MM.1S (cell line): ENCODE measurements around the gene CORO2A.

Experiments
- DNase-seq: peaks from one replicate; pipeline ENCODE4 v3.0.0-alpha.2; 2015
- H2AFZ ChIP-seq: fragments of 300-600 bp; sonication (generic); 2 replicates; pipeline ENCODE4 v1.6.0; 2016; ENCODE audit warnings: antibody characterized with exemption, low read length
- H3F3A ChIP-seq: fragments of 300-600 bp; sonication (generic); 2 replicates; pipeline ENCODE4 v1.6.1; 2016; ENCODE audit warnings: mild to moderate bottlenecking, antibody characterized with exemption, low read length, moderate library complexity, mixed read lengths; ENCODE audit not compliant: insufficient read depth
- H3K27ac ChIP-seq: fragments of 300-600 bp; sonication (generic); 2 replicates; pipeline ENCODE4 v1.5.1; 2016; ENCODE audit warnings: mild to moderate bottlenecking, low read length
- H3K27me3 ChIP-seq: fragments of 300-600 bp; sonication (generic); replicated peaks from 2 replicates; pipeline ENCODE4 v1.6.0; 2016; ENCODE audit warnings: low read length; ENCODE audit not compliant: insufficient read depth
- H3K36me3 ChIP-seq: fragments of 300-600 bp; sonication (generic); replicated peaks from 2 replicates; pipeline ENCODE4 v1.6.1; 2016; ENCODE audit warnings: mild to moderate bottlenecking, low read length, mixed read lengths; ENCODE audit not compliant: insufficient read depth
- H3K4me1 ChIP-seq: fragments of 300-600 bp; sonication (generic); 2 replicates; pipeline ENCODE4 v1.6.1; 2016; ENCODE audit warnings: low read length, mixed read lengths
- H3K4me2 ChIP-seq: fragments of 300-600 bp; sonication (generic); 2 replicates; pipeline ENCODE4 v1.6.0; 2016; ENCODE audit warnings: low read depth, low read length
- H3K4me3 ChIP-seq: fragments of 300-600 bp; sonication (generic); 2 replicates; pipeline ENCODE4 v1.5.1; 2016; ENCODE audit warnings: low read length, mixed read lengths
- H3K79me2 ChIP-seq: fragments of 300-600 bp; sonication (generic); 2 replicates; pipeline ENCODE4 v1.6.1; 2016; ENCODE audit warnings: mixed run types, low read length, mixed read lengths
- H3K9ac ChIP-seq: fragments of 300-600 bp; sonication (generic); 2 replicates; pipeline ENCODE4 v1.6.1; 2016; ENCODE audit warnings: low read length, mixed read lengths
- H3K9me2 ChIP-seq: fragments of 300-600 bp; sonication (generic); replicated peaks from 2 replicates; pipeline ENCODE4 v1.6.1; 2016; ENCODE audit warnings: mild to moderate bottlenecking, low read length, mixed read lengths; ENCODE audit not compliant: insufficient read depth
- H3K9me3 ChIP-seq: fragments of 300-600 bp; sonication (generic); replicated peaks from 2 replicates; pipeline ENCODE4 v1.6.1; 2016; ENCODE audit warnings: mild to moderate bottlenecking, low read length, mixed read lengths; ENCODE audit not compliant: insufficient read depth
- H4K20me1 ChIP-seq: fragments of 300-600 bp; sonication (generic); 2 replicates; pipeline ENCODE4 v1.6.1; 2016; ENCODE audit warnings: mild to moderate bottlenecking, low read length, moderate library complexity, mixed read lengths; ENCODE audit not compliant: insufficient read depth
- CTCF ChIP-seq: fragments of 300-600 bp; sonication (generic); IDR thresholded peaks from 2 replicates; pipeline ENCODE4 v1.5.1; 2016; ENCODE audit warnings: antibody characterized with exemption, low read length, mixed read lengths
- EZH2 ChIP-seq: fragments of 300-600 bp; sonication (generic); optimal IDR thresholded peaks from 2 replicates; pipeline ENCODE3; 2017; ENCODE audit warnings: low read depth, mild to moderate bottlenecking, antibody characterized with exemption, low read length, mixed read lengths
- EZH2phosphoT487 ChIP-seq: fragments of 300-600 bp; sonication (generic); IDR thresholded peaks from 2 replicates; pipeline ENCODE4 v1.6.1; 2018; ENCODE audit warnings: antibody characterized with exemption, low read length

Gene CORO2A

GRCh38 chr9:98099898-98100297 lies 92.5 kb downstream of the CORO2A start:
- H3K36me3 ChIP-seq = no peaks in the 10 kb centered on the region

GRCh38 chr9:98099346-98099745 lies 93.1 kb downstream of the CORO2A start:
- Histone ChIP-seq H3K4me1 (peaks cover 18% of the 10 kb centered on the region), H3K79me2 (no peaks in the 10 kb centered on the region), H3K4me2 (no peak overlapping the region), H3K36me3 (no peaks in the 10 kb centered on the region), H4K20me1 (no peaks in the 10 kb centered on the region), H3K27ac (no peak overlapping the region), H3F3A (peaks cover 19% of the 10 kb centered on the region), H3K9me2 (no peaks in the 10 kb centered on the region), H3K27me3 (no peaks in the 10 kb centered on the region), H2AFZ (no peak overlapping the region), H3K4me3 (no peak overlapping the region), H3K9me3 (no peaks in the 10 kb centered on the region), H3K9ac (no peak overlapping the region)
- DNase-seq = no peak
- TF ChIP-seq CTCF (no peak), EZH2 (no peak), EZH2phosphoT487 (no peak)

More at GRCh38 chr9:98099898-98100297, 92.5 kb downstream of the CORO2A start:
- DNase-seq = no peak
- no peaks in the 10 kb centered on the region for H3K27me3 ChIP-seq
- TF ChIP-seq EZH2 = no peak
- TF ChIP-seq EZH2phosphoT487 = no peak
- no peak for TF ChIP-seq CTCF
- no peaks in the 10 kb centered on the region for H3K79me2 ChIP-seq
- H3F3A ChIP-seq = peaks cover 19% of the 10 kb centered on the region
- H3K9ac ChIP-seq = no peak overlapping the region
- no peak overlapping the region for H3K4me2 ChIP-seq
- no peaks in the 10 kb centered on the region for H3K9me2 ChIP-seq
- no peaks in the 10 kb centered on the region for H3K9me3 ChIP-seq
- peaks cover 18% of the 10 kb centered on the region for H3K4me1 ChIP-seq
- H3K4me3 ChIP-seq = no peak overlapping the region
- H2AFZ ChIP-seq = no peak overlapping the region
- H4K20me1 ChIP-seq = no peaks in the 10 kb centered on the region
- H3K27ac ChIP-seq = no peak overlapping the region

GRCh38 chr9:98097836-98098235 lies 94.6 kb downstream of the CORO2A start:
- TF ChIP-seq EZH2 (no peak), EZH2phosphoT487 (no peak), CTCF (no peak)
- Histone ChIP-seq H3K4me2 (no peak overlapping the region), H3K4me3 (no peak overlapping the region), H2AFZ (no peak overlapping the region), H4K20me1 (no peaks in the 10 kb centered on the region), H3K27me3 (no peaks in the 10 kb centered on the region), H3K27ac (no peak overlapping the region), H3K9ac (no peak overlapping the region), H3K4me1 (peaks cover 18% of the 10 kb centered on the region), H3K9me3 (no peaks in the 10 kb centered on the region), H3K36me3 (no peaks in the 10 kb centered on the region), H3K9me2 (no peaks in the 10 kb centered on the region), H3K79me2 (no peaks in the 10 kb centered on the region), H3F3A (peaks cover 19% of the 10 kb centered on the region)
- peak; percentile 36 for DNase-seq
